ENCODE measurements around the gene CAMK1D. TPM values are rescaled to one million over a fixed set of nuclear protein-coding genes. Genes with fewer than 3 reads are reported as not detected.

Gene CAMK1D
- polyA plus RNA-seq, 1 experiment, result 8.2 TPM

- DNase-seq (ENCODE audit: low read depth, low spot score), result no peak
- ChIA-PET CTCF (no interaction called here), POLR2A (no interaction called here)
- no peak overlapping the region for H3K27ac ChIP-seq (ENCODE audit: low read depth, low read length)
- no peak for TF ChIP-seq CTCF (IDR thresholded peaks at IDR 0.05; ENCODE audit: low read depth, low read length)
- no peaks in the 10 kb centered on the region; the same call in 1 of the 2 replicates for H3K9me3 ChIP-seq (ENCODE audit: control insufficient read depth, insufficient read depth, low read length)
- peaks cover 5% of the 10 kb centered on the region for H3K27me3 ChIP-seq (ENCODE audit: control insufficient read depth, insufficient read depth, low read length)
- no peak overlapping the region for H3K4me3 ChIP-seq (ENCODE audit: low read depth, low read length)
Measured at GRCh38 chr10:12488626-12489025, 139.3 kb downstream of the CAMK1D start.

GRCh38 chr10:12489357-12489756, 140.0 kb downstream of the CAMK1D start:
- POLR2A ChIA-PET, result no interaction called here
- H3K9me3 ChIP-seq (ENCODE audit: control insufficient read depth, insufficient read depth, low read length), result no peaks in the 10 kb centered on the region
- no peak overlapping the region for H3K27ac ChIP-seq (ENCODE audit: low read depth, low read length)
- peaks cover 3% of the 10 kb centered on the region for H3K27me3 ChIP-seq (ENCODE audit: control insufficient read depth, insufficient read depth, low read length)
- TF ChIP-seq CTCF (IDR thresholded peaks at IDR 0.05; ENCODE audit: low read depth, low read length), result no peak
- no peak for DNase-seq (ENCODE audit: low read depth, low spot score)
- CTCF ChIA-PET, result no interaction called here
- H3K4me3 ChIP-seq (ENCODE audit: low read depth, low read length), result no peak overlapping the region

- no peak overlapping the region for H3K4me3 ChIP-seq (ENCODE audit: low read depth, low read length)
- POLR2A ChIA-PET, result no interaction called here
- H3K9me3 ChIP-seq (ENCODE audit: control insufficient read depth, insufficient read depth, low read length), result no peaks in the 10 kb centered on the region
- H3K27ac ChIP-seq (ENCODE audit: low read depth, low read length), result no peak overlapping the region
- no peak for DNase-seq (ENCODE audit: low read depth, low spot score)
- peaks cover 3% of the 10 kb centered on the region for H3K27me3 ChIP-seq (ENCODE audit: control insufficient read depth, insufficient read depth, low read length)
- CTCF ChIA-PET, result no interaction called here
- TF ChIP-seq CTCF (IDR thresholded peaks at IDR 0.05; ENCODE audit: low read depth, low read length), result no peak
Measured at GRCh38 chr10:12489806-12490205, 140.5 kb downstream of the CAMK1D start.

GRCh38 chr10:12490963-12491362, 141.6 kb downstream of the CAMK1D start:
- no peak for TF ChIP-seq CTCF (IDR thresholded peaks at IDR 0.05; ENCODE audit: low read depth, low read length)
- Histone ChIP-seq H3K4me3 (ENCODE audit: low read depth, low read length) (no peak overlapping the region), H3K27me3 (ENCODE audit: control insufficient read depth, insufficient read depth, low read length) (peaks cover 3% of the 10 kb centered on the region), H3K27ac (ENCODE audit: low read depth, low read length) (no peak overlapping the region), H3K9me3 (ENCODE audit: control insufficient read depth, insufficient read depth, low read length) (no peaks in the 10 kb centered on the region)
- ChIA-PET CTCF (no interaction called here), POLR2A (no interaction called here)
- no peak for DNase-seq (ENCODE audit: low read depth, low spot score)

GRCh38 chr10:12491491-12491890, 142.1 kb downstream of the CAMK1D start:
- no peak for DNase-seq (ENCODE audit: low read depth, low spot score)
- no peak overlapping the region for H3K27ac ChIP-seq (ENCODE audit: low read depth, low read length)
- CTCF ChIA-PET, result no interaction called here
- TF ChIP-seq CTCF (IDR thresholded peaks at IDR 0.05; ENCODE audit: low read depth, low read length), result no peak
- H3K9me3 ChIP-seq (ENCODE audit: control insufficient read depth, insufficient read depth, low read length), result no peaks in the 10 kb centered on the region
- no peak overlapping the region for H3K4me3 ChIP-seq (ENCODE audit: low read depth, low read length)
- H3K27me3 ChIP-seq (ENCODE audit: control insufficient read depth, insufficient read depth, low read length), result peaks cover 3% of the 10 kb centered on the region
- POLR2A ChIA-PET, result no interaction called here

Data from AG04450 (cell line).